Ishikawa (cell line): ENCODE results near the gene SH3TC2.

Experiments
- CEBPB ChIP-seq: IDR thresholded peaks from 2 replicates; pipeline ENCODE4 v1.6.1; 2012
- CREB1 ChIP-seq: IDR thresholded peaks from 2 replicates; pipeline ENCODE4 v1.6.1; 2012; ENCODE audit warnings: low read depth
- MAX ChIP-seq: IDR thresholded peaks from 2 replicates; pipeline ENCODE4 v1.6.1; 2012
- NFIC ChIP-seq: IDR thresholded peaks from 2 replicates; pipeline ENCODE4 v1.6.1; 2012
- REST ChIP-seq: IDR thresholded peaks from 2 replicates; pipeline ENCODE4 v1.6.1; 2012; ENCODE audit warnings: low read depth, mild to moderate bottlenecking

- TF ChIP-seq CREB1 (no peak), CEBPB (no peak), MAX (no peak), REST (no peak), NFIC (no peak)
These were observed 43.9 kb downstream of the SH3TC2 start for GRCh38 chr5:149018909-149019443.
